Transverse colon (tissue), 4 donors: ENCODE measurements around the gene C4BPA. TPM values are rescaled to one million over a fixed set of nuclear protein-coding genes. Genes with fewer than 3 reads are reported as not detected.

ENCODE experiments used
- DNase-seq: peaks from one replicate; pipeline ENCODE4 v3.0.0-alpha.2; 2019
- H3K27ac ChIP-seq, 4 donors: fragments of 200-600 bp; sonication (generic); 2 replicates each; pipeline ENCODE4 v1.5.1; 2016 to 2018; ENCODE audit warnings: inconsistent platforms in 4 of 4
- H3K27me3 ChIP-seq: fragments of 200-600 bp; sonication (generic); 2 replicates; pipeline ENCODE4 v1.5.1; 2017; ENCODE audit warnings: inconsistent platforms
- H3K36me3 ChIP-seq, 4 donors: fragments of 200-600 bp; sonication (generic); 2 replicates each; pipeline ENCODE4 v1.5.1; 2017 to 2019; ENCODE audit warnings: inconsistent platforms in 4 of 4
- H3K4me1 ChIP-seq, 4 donors: fragments of 200-600 bp; sonication (generic); 2 replicates each; pipeline ENCODE4 v1.5.1; 2017 to 2020; ENCODE audit warnings: inconsistent platforms in 4 of 4
- H3K4me3 ChIP-seq, 4 donors: fragments of 200-600 bp; sonication (generic); 1 replicate in 1 of 4; 2 replicates in 3 of 4; pipeline versions ENCODE4 v1.5.1 to v1.6.1; 2017 to 2019; ENCODE audit warnings: inconsistent platforms in 4 of 4
- H3K9me3 ChIP-seq, 2 donors: fragments of 200-600 bp; sonication (generic); 2 replicates each; pipeline ENCODE4 v1.5.1; 2017 to 2019; ENCODE audit warnings: inconsistent platforms in 2 of 2
- CTCF ChIP-seq, 5 experiments: fragments of 200-600 bp in 3 of 5; fragments of 450-650 bp in 2 of 5; sonication (generic) in 3 of 5; IDR thresholded peaks; 1 replicate in 2 of 5; 2 replicates in 3 of 5; pipeline ENCODE4 v1.5.1; 2016 to 2017; ENCODE audit warnings: antibody characterized with exemption in 5 of 5, inconsistent platforms in 3 of 5, mild to moderate bottlenecking in 2 of 5, moderate library complexity in 1 of 5
- EP300 ChIP-seq: sonication (generic); formaldehyde crosslinking; IDR thresholded peaks from one replicate; pipeline ENCODE4 v1.6.1; 2017; ENCODE audit warnings: antibody characterized with exemption, low read depth
- POLR2A ChIP-seq: fragments of 450-650 bp; IDR thresholded peaks from one replicate; pipeline ENCODE4 v1.6.1; 2016; ENCODE audit warnings: antibody characterized with exemption, mild to moderate bottlenecking, moderate library complexity
- POLR2AphosphoS5 ChIP-seq, 3 donors: sonication (generic); formaldehyde crosslinking; IDR thresholded peaks; one replicate each; pipeline ENCODE4 v1.6.1; 2016; ENCODE audit warnings: antibody characterized with exemption in 3 of 3
- whole genome bisulfite sequencing, 2 donors: methylation state at CpG; one replicate each; pipeline ENCODE4 v1.1.5; 2018; ENCODE audit warnings: low coverage in 1 of 2; 5-methylcytosine and 5-hydroxymethylcytosine counted together
- in situ Hi-C, 4 donors: fragments of 200-750 bp; cut with MboI; loops; one replicate each; pipeline versions ENCODE4 v1.15.0 to v1.15.1; 2017; ENCODE audit warnings: low sequenced_read_pairs in 3 of 4, low pct_ligation_motif_present in 1 of 4, low pct_unique_long_range_greater_than_20kb in 1 of 4
- intact Hi-C: fragments of 100-400 bp; cut with DNase I; formaldehyde crosslinking; loops from one replicate; pipeline ENCODE4 v1.15.1; 2023; ENCODE audit warnings: low total_unique reads
- total RNA-seq, 4 donors: library from RNA; depleted of rRNA; stranded (reverse); fragments of >200 nt; gene quantifications; one replicate each; pipeline ENCODE4 v1.1.0, GENCODE V29; 2016

C4BPA gene
- total RNA-seq, 4 donors from 2014 or later, result 2.2 to 4.4 (median 2.5) TPM; not detected in 1

DNA sequence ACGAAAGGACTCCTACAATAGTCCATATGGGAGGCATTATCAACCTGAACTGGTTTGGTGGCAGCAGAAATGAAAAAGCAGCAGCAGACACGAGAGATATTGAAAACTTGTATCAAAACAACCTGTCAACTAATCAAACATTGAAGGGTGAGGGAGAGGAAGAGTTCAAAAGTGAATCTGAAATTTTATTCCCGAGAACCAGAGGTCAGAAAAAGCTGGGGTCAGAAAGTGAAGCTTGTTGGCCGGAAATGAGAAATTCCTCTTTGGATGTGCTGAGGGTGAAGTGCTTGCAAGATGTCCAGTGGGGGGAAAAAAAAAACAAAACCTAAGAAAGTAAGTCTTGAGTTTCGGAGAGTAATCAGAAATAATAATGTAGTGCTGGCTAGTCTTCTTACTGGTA lies 1.9 kb upstream of the C4BPA start:
- TF ChIP-seq CTCF (IDR thresholded peaks at IDR 0.05), result no peak
- no peak for TF ChIP-seq POLR2AphosphoS5 (IDR thresholded peaks at IDR 0.05)
- TF ChIP-seq POLR2A, result no peak
- no peak for TF ChIP-seq EP300
- Histone ChIP-seq H3K27ac (no peak overlapping the region), H3K36me3 (no peaks in the 10 kb centered on the region), H3K4me1 (peaks cover 0 to 10% (median 0%) of the 10 kb centered on the region in 4 donors), H3K9me3 (no peaks in the 10 kb centered on the region), H3K27me3 (no peaks in the 10 kb centered on the region), H3K4me3 (no peak overlapping the region)
- 73 to 84% methylated on average over 5 of the region's 5 CpGs for whole genome bisulfite sequencing, 2 donors
- DNase-seq, result no peak
- intact Hi-C loops, result no loop called here
- in situ Hi-C loops, result no loop called here

GRCh38 chr1:207102659-207103058 lies 1.4 kb upstream of the C4BPA start:
- H3K36me3 ChIP-seq, result no peaks in the 10 kb centered on the region
- no peak overlapping the region for H3K4me3 ChIP-seq
- H3K4me1 ChIP-seq, result peaks cover 0 to 10% (median 0%) of the 10 kb centered on the region in 4 donors
- intact Hi-C loops, result no loop called here
- no peak for TF ChIP-seq CTCF (IDR thresholded peaks at IDR 0.05)
- no peak for TF ChIP-seq POLR2AphosphoS5 (IDR thresholded peaks at IDR 0.05)
- TF ChIP-seq EP300, result no peak
- no peak for TF ChIP-seq POLR2A
- 67 to 74% methylated on average over 1 of the region's 1 CpG for WGBS, 2 donors
- no peak for DNase-seq
- in situ Hi-C loops, result no loop called here
- H3K9me3 ChIP-seq, result no peaks in the 10 kb centered on the region
- H3K27ac ChIP-seq, result no peak overlapping the region
- no peaks in the 10 kb centered on the region for H3K27me3 ChIP-seq

DNA sequence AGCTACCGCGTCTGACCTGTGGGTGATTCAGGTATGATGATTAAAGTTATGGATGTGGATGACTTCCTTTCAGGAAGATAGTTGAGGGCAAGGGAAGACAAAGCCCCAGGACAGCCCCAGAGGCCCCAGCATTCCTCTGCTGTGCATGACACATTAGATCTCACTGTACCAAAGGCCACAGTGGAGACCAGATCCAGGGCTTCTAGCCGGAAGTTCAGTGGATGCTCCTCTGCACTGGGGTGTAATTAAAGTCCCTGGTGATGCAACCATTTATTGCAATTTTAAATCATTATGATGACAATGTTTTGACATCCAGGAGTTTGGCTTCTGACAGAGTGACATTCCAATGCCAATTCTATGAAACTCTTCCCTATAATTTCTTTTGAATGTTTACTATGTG lies 5.0 kb downstream of the C4BPA start:
- Histone ChIP-seq H3K9me3 (no peaks in the 10 kb centered on the region), H3K4me1 (peaks cover 0 to 4% (median 0%) of the 10 kb centered on the region in 4 donors), H3K36me3 (no peaks in the 10 kb centered on the region), H3K27me3 (no peaks in the 10 kb centered on the region), H3K27ac (no peak overlapping the region), H3K4me3 (no peak overlapping the region)
- in situ Hi-C loops, result no loop called here
- intact Hi-C loops, result no loop called here
- no peak for DNase-seq
- no peak for TF ChIP-seq CTCF (IDR thresholded peaks at IDR 0.05)
- no peak for TF ChIP-seq EP300
- no peak for TF ChIP-seq POLR2A
- TF ChIP-seq POLR2AphosphoS5 (IDR thresholded peaks at IDR 0.05), result no peak
- WGBS, 2 donors, result 88% methylated on average over 3 of the region's 3 CpGs; no CpG with 5 or more reads in 1 of the 2 donors

GRCh38 chr1:207112616-207113296 lies 8.7 kb downstream of the C4BPA start:
- no peaks in the 10 kb centered on the region for H3K36me3 ChIP-seq
- intact Hi-C loops, result no loop called here
- DNase-seq, result no peak
- no peaks in the 10 kb centered on the region for H3K4me1 ChIP-seq
- H3K4me3 ChIP-seq, result no peak overlapping the region
- H3K9me3 ChIP-seq, result no peaks in the 10 kb centered on the region
- no peak overlapping the region for H3K27ac ChIP-seq
- TF ChIP-seq POLR2AphosphoS5 (IDR thresholded peaks at IDR 0.05), result no peak
- no peak for TF ChIP-seq CTCF (IDR thresholded peaks at IDR 0.05)
- in situ Hi-C loops, result no loop called here
- WGBS, 2 donors, result 69 to 80% methylated on average over 1 to 2 of the region's 2 CpGs
- no peaks in the 10 kb centered on the region for H3K27me3 ChIP-seq
